Left colon (tissue), 2 donors: ENCODE results near the gene CCNI2. TPM values are rescaled to one million over a fixed set of nuclear protein-coding genes. Genes with fewer than 3 reads are reported as not detected.
A peak's percentile ranks its signal among the peaks of the same experiment; 100 is the strongest.

Source experiments
- ATAC-seq: fragments of 200-7000 bp; cut with Tn5 transposase; one replicate; pipeline ENCODE4 v1.9.1; 2020; ENCODE audit warnings: mild to moderate bottlenecking, moderate library complexity
- DNase-seq, 2 donors: peaks; one replicate each; pipeline ENCODE4 v3.0.0-alpha.2; 2020
- intact Hi-C, 2 donors: fragments of 100-400 bp; cut with DNase I in 1 of 2; cut with micrococcal nuclease in 1 of 2; formaldehyde crosslinking; loops; one replicate each; pipeline versions ENCODE4 v1.11.2 to v1.14.0; 2022; cut with DNase I, micrococcal nuclease
- total RNA-seq, 2 donors: library from RNA; stranded (reverse); fragmentation: NEBNext Ultra II Directional; extraction: Animal tissue kit (Norgen Biotek cat#: 25700); gene quantifications; one replicate each; pipeline ENCODE4 v1.2.1, GENCODE V29; 2021
- donor health status: DM: no; HTN: no; CAD: no.
- donor health status: DM: yes; HTN: yes; CAD: no.

Gene CCNI2
- total RNA-seq, 2 donors from 2014 or later = 11.4 to 13.4 TPM

DNA sequence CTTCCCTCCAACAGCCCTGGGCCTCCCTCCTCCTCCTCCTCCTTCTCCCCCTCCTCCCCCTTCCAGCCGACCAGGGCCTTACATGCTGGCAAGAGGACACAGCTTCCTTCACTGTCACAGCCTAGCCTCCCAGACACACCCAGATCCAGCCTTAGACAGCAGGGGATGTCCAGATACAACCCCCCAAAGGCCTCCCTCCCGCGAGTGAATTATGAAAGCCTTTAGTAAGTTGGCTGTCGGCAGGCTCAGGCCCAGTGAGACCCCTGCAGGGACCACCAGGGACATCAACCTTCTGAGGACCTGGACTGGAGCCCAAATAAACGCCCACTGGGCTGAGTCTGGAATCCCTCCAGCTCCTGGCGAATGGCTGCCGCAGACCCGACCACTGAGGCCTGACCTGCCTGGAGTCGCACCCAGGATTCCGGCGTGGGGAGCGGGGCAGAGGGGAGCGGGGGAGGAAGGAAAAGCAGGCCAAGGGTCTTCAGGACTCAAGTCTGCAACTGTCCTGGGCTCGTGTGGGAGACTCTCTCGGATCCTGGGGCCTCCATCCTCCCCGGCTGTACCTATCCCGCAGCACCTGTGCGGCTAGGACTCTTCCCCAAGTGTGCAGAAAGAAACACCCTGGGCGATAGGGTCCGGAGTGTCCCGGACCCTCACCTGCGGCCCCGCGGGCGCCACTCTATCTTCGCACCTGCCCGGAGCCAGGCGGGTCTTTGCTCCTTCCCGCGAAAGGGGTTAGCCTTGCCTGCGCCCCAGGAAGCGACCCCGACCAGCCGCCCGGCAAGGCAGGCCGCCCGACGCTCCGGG, 29.1 kb downstream of the CCNI2 start:
- intact Hi-C loops = no loop called here
- peak; percentile 50 to 67 for DNase-seq
- ATAC-seq = peak; percentile 69

DNA sequence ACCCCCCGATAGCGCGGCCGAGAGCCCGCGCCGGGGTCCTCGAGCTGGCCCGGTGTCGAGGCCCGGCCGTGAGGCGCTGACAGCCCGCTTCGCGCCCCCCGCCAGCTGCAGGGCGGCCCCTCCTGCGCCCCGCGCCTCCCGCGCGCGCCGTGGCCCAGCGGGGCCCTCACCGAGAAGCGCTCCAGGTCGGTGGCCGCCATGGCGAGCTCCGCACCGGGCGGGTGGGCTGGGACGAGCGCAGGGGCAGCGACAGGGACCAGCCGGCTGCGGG, 29.6 kb downstream of the CCNI2 start:
- intact Hi-C loops = no loop called here
- peak; percentile 10 for ATAC-seq
- DNase-seq = no peak

DNA sequence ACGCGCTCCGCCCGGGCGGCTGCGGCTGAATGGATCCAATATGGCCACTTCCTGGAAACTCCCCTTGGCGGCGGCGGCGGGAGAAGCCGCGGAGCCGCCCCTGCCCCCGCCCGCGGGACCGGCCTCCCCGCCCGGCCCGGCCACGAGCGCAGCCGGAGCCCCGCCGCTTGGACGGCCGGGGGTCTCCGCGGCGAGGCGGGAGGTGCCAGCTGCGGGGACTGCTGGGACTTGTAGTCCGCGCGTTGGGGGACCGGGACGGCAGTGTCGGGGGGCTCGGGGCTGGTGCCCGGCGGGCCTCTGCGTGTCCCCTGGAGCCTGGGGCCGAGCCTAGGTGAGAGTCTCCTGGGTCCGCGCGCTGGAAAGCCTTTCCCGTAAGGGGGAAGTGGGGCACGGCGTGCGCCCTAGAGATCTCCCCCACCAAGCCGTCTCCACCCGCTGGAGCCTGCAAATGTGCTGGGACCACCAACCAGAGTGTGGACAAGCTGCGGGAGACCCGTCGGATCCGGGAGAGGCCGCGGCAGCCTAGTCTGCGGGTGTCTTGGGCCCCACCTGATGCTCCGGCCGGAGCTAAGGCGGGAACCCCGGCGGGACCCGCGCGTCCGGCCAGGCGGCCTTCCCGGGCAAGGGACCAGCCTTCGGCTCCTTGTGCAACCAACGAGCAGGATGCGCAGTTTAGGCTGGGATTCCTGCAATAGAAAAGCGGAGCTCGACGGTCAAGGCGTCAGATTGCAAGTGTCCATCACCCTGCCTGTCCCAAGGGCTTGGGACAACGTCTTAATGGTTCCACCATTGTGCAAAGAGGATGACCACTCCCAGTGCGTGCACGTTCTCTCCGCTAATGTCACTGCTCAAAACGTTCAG, 30.2 kb downstream of the CCNI2 start, which contains the start of gene SEPTIN8:
Gene SEPTIN8, minus strand, starts transcription at position 31 of the 861 bp plus-strand sequence. CDS start 102 bp downstream, outside the sequence.
- ATAC-seq = peak; percentile 79
- intact Hi-C loops = no loop called here
- peak; percentile 50 to 69 for DNase-seq

GRCh38 chr5:132778129-132778528, 30.9 kb downstream of the CCNI2 start:
- ATAC-seq (no peak), DNase-seq (no peak)
- intact Hi-C loops = no loop called here

DNA sequence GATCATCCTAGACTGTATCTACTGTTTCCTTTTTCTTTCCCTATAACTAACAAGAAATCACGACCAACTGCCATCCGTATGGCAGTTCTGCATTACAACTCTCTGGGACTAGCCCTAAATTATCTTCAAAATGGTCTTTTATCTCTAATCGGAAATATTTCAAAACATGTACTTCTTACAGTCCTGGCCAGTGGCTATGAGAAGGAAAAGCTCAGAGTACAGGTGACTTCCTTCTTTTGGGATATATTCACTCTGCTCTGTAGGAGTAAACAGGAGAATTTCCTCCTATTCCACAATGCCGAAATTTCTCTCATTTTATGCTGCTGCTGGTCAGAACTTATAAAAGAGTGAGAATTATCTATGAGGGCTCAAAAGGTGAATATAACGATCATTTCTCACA, 31.6 kb downstream of the CCNI2 start:
- no peak for ATAC-seq
- intact Hi-C loops = no loop called here
- DNase-seq = no peak

GRCh38 chr5:132779961-132780360, 32.7 kb downstream of the CCNI2 start:
- DNase-seq (no peak), ATAC-seq (no peak)
- intact Hi-C loops = no loop called here

GRCh38 chr5:132780577-132780976, 33.4 kb downstream of the CCNI2 start:
- DNase-seq = no peak
- intact Hi-C loops = no loop called here
- no peak for ATAC-seq

DNA sequence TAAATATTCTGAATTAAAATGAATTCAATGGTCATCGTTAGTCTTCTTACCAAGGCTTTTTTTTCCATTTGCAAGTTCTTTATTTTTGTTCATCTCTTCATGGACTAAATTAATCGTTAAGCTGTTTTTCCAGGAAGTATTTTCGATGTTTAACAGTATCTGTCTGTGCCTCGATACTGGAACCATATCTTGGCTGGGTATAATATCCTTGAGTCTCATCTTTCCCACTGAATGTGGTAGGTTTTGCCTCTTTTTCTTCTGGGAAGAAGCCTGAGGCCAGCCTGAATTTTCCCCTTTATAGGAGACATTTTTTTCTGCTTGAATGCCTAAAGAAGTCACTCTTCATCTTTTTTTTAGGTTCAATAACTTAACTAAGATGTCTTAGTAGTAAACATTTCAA, 33.8 kb downstream of the CCNI2 start:
- intact Hi-C loops = no loop called here

GRCh38 chr5:132782101-132782500, 34.9 kb downstream of the CCNI2 start:
- ATAC-seq (no peak), DNase-seq (no peak)
- intact Hi-C loops = no loop called here

More for the DNA sequence above, 33.8 kb downstream of the CCNI2 start:
- DNase-seq (no peak), ATAC-seq (no peak)

GRCh38 chr5:132785365-132785764, 38.1 kb downstream of the CCNI2 start:
- intact Hi-C loops = no loop called here
- DNase-seq (no peak), ATAC-seq (no peak)

DNA sequence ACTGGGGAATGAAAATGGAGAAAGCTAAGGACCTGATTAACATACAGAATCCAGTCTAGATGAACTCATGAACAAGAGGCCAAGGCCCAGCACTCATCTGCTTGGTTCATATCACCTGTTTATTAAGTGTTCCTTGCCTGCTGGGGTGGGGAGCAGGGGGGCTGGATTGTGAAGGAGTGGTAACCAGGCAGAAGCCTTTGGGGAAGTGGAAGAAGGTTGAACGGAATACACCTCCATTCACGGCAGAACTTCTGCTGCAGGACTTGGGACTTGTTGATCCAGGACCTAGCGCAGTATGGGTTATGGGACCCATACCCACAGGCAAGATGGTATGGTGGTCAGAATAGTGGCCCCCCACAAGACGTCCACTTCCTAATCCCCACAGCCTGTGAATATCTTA, 38.6 kb downstream of the CCNI2 start:
- DNase-seq (no peak), ATAC-seq (no peak)
- intact Hi-C loops = no loop called here

- ATAC-seq = no peak
- DNase-seq = no peak
- intact Hi-C loops = no loop called here
These were observed 39.9 kb downstream of the CCNI2 start for GRCh38 chr5:132787076-132787475.

DNA sequence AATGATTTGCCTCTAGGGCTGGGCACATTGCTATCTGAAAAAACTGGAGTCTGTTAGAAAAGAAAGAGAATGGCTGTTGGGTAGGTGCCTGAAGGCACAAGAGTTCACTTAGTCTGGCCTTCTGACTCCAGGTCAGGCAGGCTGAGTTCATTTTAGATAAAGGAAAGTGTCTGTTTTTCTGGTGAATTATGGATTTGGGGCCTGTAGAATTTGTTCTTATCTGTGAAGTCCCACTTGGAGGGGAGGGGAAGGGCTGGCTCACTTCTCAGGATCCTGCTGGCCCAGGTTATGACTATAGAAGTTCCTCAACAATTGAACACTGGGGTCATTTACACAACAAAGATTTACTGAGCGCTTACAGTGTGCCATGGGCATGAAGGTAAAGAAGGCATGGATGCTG, 41.3 kb downstream of the CCNI2 start:
- intact Hi-C loops = no loop called here
- ATAC-seq (no peak), DNase-seq (no peak)

DNA sequence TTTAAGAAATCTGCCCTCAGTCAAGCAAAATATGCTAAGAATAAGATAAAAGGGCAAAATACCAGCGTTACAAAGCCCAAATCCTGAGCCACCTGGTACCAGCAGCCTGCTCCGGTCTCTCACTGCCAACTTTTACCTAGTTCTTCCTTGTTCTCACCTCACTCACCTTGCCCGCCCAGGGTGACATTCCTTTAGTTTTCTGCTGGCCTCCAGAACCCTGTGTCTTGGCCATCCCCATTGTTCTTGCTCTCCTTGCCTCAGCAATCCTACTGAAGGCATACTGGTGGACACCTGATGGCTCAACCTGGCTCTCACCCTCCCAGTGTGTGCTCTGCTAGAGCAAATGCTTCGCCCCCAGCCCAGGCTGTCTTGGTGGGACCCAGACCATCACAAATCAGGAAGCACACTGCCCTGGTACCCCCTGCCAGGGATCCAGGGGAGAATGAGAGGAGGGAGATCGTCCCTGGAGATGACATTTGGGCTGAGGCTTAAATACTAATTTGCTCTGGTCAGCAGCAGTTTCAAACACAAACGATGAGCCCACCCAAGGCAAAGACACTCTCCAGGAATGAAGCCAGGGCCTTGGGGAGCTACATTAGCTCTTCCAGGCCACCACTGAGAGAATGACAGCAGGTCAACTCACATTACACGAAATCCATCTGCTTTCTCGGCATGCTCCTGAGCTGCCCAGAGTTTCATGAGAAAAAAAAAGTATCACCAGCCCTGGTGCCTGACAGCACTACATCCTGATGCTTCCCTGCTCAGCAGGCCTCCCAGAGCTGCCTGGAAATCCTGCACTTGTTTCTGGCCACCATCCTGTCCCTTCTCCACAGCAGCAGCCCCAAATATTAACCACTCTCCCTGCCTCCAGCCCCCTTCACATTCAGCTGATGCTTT, 42.0 kb downstream of the CCNI2 start:
- intact Hi-C loops = no loop called here

GRCh38 chr5:132790201-132790865, 43.1 kb downstream of the CCNI2 start:
- ATAC-seq (no peak), DNase-seq (no peak)
- intact Hi-C loops = no loop called here

More for the DNA sequence above, 42.0 kb downstream of the CCNI2 start:
- ATAC-seq (no peak), DNase-seq (no peak)

- ATAC-seq = no peak
- DNase-seq = no peak
- intact Hi-C loops = no loop called here
These were observed 43.8 kb downstream of the CCNI2 start for GRCh38 chr5:132791026-132791425.

DNA sequence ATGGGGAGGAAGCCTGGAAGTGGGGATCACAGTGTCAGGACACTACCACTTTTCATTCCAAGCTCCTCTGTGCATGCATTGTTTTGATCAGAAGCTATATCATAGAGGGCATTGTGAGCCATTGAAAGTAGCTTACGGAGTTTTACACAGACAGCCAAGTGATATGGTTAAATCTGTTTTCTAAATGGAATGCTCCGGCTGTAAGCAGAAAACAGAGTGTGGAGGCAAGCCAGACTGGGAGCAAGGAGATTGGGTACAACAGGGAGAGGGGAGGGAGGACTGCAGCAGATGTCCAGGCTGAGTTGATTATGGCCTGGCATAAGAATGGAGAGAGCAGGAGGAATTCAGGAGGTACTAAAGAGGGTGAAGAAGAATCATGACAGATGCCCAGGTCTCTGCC, 50.4 kb downstream of the CCNI2 start:
- intact Hi-C loops = no loop called here
- ATAC-seq = no peak
- no peak for DNase-seq

DNA sequence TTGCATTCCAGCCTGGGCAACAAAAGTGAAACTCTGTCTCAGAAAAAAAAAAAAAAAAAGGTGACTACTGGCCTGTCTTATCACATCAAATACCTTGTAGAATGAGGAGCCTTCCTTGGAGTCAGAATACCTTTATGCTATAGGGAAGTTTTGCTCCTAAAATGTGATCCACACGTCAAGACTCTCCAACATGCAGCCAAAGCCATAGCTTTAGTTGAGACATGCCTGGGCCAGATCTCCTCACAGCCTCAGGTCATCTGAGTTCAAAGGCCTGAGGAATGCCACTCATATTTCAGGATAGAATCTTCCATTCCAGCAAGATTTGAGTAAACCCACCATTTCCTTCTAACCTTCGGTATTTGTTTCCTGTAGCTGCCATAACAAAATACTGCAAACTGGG, 52.2 kb downstream of the CCNI2 start:
- DNase-seq = no peak
- intact Hi-C loops = no loop called here
- no peak for ATAC-seq

GRCh38 chr5:132800545-132800944, 53.3 kb downstream of the CCNI2 start:
- no peak for ATAC-seq
- intact Hi-C loops = loop anchor here in 1 of 2 donors (10.0 kb wide), 1 partner anchor 416 kb away; no protein-coding TSS in a partner anchor
- DNase-seq = no peak
